Measurements from ENCODE around the gene FILIP1.

The FILIP1 gene

DNA sequence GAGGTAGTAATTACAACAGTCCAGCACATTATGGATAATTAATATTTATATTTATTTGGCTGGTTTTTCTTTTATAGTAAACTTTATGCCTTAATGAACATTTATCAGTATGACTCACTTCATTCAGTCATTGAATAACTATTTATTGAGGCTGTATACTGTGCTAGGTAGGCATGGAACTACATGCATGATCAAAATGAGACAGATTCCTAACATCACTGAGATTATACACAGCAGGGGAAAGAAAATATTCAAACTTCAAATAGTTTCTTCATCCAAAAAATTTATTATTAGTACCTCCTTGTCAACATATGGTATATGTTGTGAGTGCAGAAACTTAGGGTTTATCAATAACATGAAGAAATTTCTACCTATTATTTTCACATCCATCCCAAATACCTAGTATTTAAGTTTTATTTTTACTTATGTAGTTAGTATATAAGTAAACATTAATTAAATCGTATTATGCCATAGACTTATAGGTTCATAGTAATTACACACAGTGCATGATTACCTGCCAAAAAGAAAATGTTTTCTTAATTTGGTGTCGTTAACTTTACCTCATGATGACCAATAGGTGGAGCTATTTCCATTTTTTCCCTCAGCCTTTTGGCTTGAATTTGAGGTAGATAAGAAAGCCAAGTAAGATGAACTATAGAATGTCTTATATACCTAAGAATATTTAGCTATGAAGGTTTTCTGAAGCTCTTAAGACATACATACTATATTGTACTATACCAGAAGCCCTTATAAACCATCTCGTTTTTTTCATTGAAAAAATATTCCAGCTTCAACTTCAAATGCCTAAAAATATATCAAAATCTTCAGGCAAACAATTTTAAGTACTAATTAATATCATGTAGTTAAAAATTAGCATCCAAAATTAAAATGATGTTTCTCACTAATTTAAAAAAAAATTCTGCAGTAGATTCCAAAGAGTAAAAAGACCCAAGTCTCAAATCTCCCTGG is 196.5 kb downstream of the FILIP1 start:
- in situ Hi-C loops (cut with HindIII; ENCODE audit: low sequenced_read_pairs) = no loop called here
- DNase-seq (ENCODE audit: low read depth) = peak; percentile 67

DNA sequence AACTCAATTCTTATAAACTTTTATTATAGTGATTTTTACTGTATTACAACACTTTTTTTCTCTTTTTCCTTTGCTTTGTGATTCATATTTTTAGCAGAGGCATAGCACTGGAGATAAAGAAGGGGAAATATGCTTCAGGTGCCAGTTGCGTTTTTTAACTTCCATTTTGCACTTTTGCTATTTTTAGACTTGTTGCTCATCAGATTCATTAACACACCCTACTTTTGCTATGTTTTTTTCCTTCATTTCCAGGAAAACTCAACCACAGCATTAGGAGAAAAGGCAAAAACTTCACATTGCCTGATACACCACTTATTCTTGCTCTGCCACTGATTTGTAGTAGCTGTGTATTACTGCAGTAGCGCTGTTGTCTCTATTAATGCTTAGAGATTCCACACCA is 201.0 kb downstream of the FILIP1 start:
- H3K4me3 ChIP-seq (ENCODE audit: low read depth, low read length) = no peak overlapping the region
- no peak for DNase-seq (ENCODE audit: low read depth)
- TF ChIP-seq, protein P1, sequence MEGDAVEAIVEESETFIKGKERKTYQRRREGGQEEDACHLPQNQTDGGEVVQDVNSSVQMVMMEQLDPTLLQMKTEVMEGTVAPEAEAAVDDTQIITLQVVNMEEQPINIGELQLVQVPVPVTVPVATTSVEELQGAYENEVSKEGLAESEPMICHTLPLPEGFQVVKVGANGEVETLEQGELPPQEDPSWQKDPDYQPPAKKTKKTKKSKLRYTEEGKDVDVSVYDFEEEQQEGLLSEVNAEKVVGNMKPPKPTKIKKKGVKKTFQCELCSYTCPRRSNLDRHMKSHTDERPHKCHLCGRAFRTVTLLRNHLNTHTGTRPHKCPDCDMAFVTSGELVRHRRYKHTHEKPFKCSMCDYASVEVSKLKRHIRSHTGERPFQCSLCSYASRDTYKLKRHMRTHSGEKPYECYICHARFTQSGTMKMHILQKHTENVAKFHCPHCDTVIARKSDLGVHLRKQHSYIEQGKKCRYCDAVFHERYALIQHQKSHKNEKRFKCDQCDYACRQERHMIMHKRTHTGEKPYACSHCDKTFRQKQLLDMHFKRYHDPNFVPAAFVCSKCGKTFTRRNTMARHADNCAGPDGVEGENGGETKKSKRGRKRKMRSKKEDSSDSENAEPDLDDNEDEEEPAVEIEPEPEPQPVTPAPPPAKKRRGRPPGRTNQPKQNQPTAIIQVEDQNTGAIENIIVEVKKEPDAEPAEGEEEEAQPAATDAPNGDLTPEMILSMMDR (IDR thresholded peaks at IDR 0.05; ENCODE audit: low read depth, low read length, missing control alignments) = no peak
- in situ Hi-C loops (cut with HindIII; ENCODE audit: low sequenced_read_pairs) = no loop called here

More for the DNA sequence above, 196.5 kb downstream of the FILIP1 start:
- TF ChIP-seq, protein P1 (IDR thresholded peaks at IDR 0.05; ENCODE audit: low read depth, low read length, missing control alignments) = peak; percentile 42
- H3K4me3 ChIP-seq (ENCODE audit: low read depth, low read length) = no peak overlapping the region

DNA sequence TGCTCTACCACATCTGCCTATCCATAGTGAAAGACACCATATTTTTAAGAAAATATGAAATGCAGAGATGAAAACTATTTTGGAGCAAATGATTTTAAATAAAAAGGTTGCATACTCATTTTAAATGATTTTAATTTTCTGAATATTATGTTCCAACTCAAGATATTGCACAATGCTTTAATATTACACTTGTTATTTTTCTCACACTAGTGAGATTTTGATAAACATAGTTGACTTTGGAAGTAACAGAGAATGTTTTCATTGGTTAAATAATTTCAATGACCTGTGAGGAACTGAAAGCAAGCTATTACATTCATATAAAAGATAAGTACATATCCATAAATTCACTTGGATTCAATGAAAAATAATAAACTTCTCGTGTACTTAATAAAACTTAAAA is 201.9 kb downstream of the FILIP1 start:
- H3K4me3 ChIP-seq (ENCODE audit: low read depth, low read length) = no peak overlapping the region
- DNase-seq (ENCODE audit: low read depth) = no peak
- in situ Hi-C loops (cut with HindIII; ENCODE audit: low sequenced_read_pairs) = no loop called here
- TF ChIP-seq, protein P1 (IDR thresholded peaks at IDR 0.05; ENCODE audit: low read depth, low read length, missing control alignments) = no peak

DNA sequence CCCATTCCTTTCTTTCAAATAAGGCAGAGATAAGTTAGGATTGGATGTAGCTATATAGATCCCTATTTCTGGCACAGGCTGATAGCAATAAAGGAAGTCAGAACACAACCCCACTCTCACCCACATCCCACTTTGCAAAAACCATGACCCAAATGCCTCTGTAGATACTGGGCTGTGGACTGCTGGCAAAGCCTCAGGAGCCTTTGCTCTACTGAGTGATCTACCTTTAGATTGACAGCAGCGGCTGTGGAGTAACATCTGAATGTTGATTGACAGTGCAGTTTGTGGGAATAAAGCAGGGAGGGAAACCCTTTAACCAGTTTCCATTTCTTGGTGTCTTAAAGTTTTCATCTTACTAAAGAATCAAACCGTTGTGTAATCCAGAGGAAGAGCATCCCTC is 202.3 kb downstream of the FILIP1 start:
- TF ChIP-seq, protein P1 (IDR thresholded peaks at IDR 0.05; ENCODE audit: low read depth, low read length, missing control alignments) = no peak
- in situ Hi-C loops (cut with HindIII; ENCODE audit: low sequenced_read_pairs) = no loop called here
- H3K4me3 ChIP-seq (ENCODE audit: low read depth, low read length) = no peak overlapping the region
- DNase-seq (ENCODE audit: low read depth) = no peak

DNA sequence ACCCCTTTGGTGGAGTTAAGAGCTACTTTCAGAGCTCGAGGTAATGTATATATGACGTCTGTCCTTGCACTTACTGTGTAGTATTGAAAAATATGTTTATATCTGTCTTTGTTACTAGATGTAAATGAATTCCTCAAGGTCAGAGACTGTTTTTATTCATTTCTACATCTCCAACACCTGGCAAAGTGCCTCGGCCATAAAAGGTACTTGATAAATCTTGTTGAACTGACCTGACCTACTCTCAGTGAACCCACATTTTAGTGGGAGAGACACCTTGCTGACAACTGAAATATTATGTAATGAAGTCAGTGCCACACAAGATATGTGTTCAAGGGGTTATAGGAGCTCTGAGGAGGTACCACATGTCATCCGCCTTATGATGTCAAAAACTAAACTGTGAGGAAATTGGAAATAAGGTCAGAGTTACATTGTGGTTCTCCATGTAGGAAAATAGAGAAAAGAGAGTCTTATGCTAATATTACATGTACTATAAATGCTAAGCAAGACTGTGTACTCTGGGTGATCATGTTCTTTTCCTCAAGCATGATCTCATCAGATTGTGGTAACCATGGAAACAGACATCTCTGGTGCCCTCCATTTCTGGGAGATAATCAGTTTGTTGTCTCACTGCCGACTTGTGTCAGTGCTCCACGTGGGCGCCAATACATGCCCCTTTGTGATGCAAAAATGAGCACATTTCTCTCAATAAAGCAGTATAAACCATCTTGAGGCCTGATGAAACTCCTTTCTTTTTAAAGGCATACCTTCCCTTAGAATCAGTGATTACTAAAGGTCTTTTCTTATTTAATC is 203.3 kb downstream of the FILIP1 start:
- no peak overlapping the region for H3K4me3 ChIP-seq (ENCODE audit: low read depth, low read length)
- in situ Hi-C loops (cut with HindIII; ENCODE audit: low sequenced_read_pairs) = no loop called here
- DNase-seq (ENCODE audit: low read depth) = no peak
- TF ChIP-seq, protein P1 (IDR thresholded peaks at IDR 0.05; ENCODE audit: low read depth, low read length, missing control alignments) = no peak

DNA sequence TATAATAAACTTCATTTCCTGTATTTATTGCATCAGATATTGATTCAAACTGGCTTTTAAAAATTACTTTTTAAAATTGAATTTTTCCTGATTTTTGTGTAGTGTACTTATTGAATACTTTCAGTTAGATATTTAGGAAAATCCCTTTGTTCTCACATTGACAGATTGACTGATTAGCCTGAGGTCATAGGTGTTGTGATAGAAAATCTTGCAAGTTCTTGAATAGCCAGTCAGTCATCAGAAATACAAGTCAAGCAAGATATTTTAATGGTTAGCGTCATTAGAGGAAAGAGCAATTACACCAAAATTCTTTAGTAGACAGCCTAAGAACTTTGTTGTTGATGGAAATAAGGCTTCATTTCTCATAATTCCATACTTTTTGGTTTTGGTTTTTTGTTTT is 205.6 kb downstream of the FILIP1 start:
- no peak for DNase-seq (ENCODE audit: low read depth)
- in situ Hi-C loops (cut with HindIII; ENCODE audit: low sequenced_read_pairs) = no loop called here
- TF ChIP-seq, protein P1 (IDR thresholded peaks at IDR 0.05; ENCODE audit: low read depth, low read length, missing control alignments) = no peak

More for the DNA sequence above, 205.6 kb downstream of the FILIP1 start:
- H3K4me3 ChIP-seq (ENCODE audit: low read depth, low read length) = no peak overlapping the region
